Fibroblast of villous mesenchyme (primary cell): ENCODE measurements around the gene B4GALNT4. TPM values are rescaled to one million over a fixed set of nuclear protein-coding genes. Genes with fewer than 3 reads are reported as not detected.

Source experiments
- DNase-seq: peaks from one replicate; pipeline ENCODE4 v3.0.0-alpha.2; 2010; ENCODE audit warnings: low read depth
- H3K4me3 ChIP-seq: 2 replicates; pipeline ENCODE4 v1.5.1; 2011; ENCODE audit warnings: low read depth, mild to moderate bottlenecking, low read length
- total RNA-seq: library from RNA; depleted of rRNA; stranded (reverse); fragments of >200 nt; gene quantifications from 2 replicates; pipeline ENCODE4 v1.2.3, GENCODE V29; 2012
- TF ChIP-seq, protein P1 (sequence below): IDR thresholded peaks from 2 replicates; pipeline ENCODE4 v1.5.1; 2012; ENCODE audit warnings: low read depth, mild to moderate bottlenecking, low read length; ENCODE audit not compliant: insufficient read depth

Gene B4GALNT4
- total RNA-seq, 1 donor, result 0.43 TPM

- TF ChIP-seq, protein P1, sequence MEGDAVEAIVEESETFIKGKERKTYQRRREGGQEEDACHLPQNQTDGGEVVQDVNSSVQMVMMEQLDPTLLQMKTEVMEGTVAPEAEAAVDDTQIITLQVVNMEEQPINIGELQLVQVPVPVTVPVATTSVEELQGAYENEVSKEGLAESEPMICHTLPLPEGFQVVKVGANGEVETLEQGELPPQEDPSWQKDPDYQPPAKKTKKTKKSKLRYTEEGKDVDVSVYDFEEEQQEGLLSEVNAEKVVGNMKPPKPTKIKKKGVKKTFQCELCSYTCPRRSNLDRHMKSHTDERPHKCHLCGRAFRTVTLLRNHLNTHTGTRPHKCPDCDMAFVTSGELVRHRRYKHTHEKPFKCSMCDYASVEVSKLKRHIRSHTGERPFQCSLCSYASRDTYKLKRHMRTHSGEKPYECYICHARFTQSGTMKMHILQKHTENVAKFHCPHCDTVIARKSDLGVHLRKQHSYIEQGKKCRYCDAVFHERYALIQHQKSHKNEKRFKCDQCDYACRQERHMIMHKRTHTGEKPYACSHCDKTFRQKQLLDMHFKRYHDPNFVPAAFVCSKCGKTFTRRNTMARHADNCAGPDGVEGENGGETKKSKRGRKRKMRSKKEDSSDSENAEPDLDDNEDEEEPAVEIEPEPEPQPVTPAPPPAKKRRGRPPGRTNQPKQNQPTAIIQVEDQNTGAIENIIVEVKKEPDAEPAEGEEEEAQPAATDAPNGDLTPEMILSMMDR, result no peak
- no peak for DNase-seq
Measured at GRCh38 chr11:376531-377173, 7.4 kb downstream of the B4GALNT4 start.

DNA sequence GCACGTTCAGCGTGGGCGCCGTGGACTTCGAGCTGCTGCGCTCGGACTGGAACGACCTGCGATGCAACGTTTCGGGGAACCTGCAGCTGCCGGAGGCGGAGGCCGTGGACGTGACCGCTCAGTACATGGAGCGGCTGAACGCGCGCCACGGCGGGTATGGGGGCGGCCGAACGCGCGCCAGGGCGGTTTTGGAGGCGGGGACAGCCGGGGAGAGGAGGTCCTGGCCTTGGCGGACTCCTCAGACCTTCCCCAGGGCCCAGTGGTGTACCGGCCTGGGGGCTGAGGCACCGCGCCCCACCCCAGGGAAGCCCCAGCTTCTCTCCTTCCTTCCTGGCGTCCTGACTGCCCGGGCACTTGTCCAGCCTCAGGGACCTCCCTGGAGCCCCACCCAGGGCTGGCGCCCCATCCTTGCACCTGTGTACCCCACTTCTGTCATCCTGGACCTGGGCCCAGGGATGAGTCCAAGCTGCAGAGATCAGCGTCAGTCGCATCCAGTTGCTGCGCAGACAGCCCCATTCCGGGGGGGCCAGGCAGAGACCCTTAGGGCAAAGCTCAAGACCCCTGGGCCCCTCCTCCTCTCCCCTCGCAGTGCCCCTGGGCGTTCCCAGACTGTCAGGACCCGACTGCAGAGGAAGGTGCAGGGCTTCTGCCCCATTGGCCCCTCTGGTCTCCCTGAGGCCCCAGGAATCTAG, 8.0 kb downstream of the B4GALNT4 start:
- TF ChIP-seq, protein P1, result no peak
- no peak overlapping the region for H3K4me3 ChIP-seq
- no peak for DNase-seq

More at GRCh38 chr11:376531-377173, 7.4 kb downstream of the B4GALNT4 start:
- no peak overlapping the region for H3K4me3 ChIP-seq

- no peak overlapping the region for H3K4me3 ChIP-seq
- TF ChIP-seq, protein P1, result no peak
- DNase-seq, result no peak
Measured at GRCh38 chr11:377883-378500, 8.7 kb downstream of the B4GALNT4 start.

DNA sequence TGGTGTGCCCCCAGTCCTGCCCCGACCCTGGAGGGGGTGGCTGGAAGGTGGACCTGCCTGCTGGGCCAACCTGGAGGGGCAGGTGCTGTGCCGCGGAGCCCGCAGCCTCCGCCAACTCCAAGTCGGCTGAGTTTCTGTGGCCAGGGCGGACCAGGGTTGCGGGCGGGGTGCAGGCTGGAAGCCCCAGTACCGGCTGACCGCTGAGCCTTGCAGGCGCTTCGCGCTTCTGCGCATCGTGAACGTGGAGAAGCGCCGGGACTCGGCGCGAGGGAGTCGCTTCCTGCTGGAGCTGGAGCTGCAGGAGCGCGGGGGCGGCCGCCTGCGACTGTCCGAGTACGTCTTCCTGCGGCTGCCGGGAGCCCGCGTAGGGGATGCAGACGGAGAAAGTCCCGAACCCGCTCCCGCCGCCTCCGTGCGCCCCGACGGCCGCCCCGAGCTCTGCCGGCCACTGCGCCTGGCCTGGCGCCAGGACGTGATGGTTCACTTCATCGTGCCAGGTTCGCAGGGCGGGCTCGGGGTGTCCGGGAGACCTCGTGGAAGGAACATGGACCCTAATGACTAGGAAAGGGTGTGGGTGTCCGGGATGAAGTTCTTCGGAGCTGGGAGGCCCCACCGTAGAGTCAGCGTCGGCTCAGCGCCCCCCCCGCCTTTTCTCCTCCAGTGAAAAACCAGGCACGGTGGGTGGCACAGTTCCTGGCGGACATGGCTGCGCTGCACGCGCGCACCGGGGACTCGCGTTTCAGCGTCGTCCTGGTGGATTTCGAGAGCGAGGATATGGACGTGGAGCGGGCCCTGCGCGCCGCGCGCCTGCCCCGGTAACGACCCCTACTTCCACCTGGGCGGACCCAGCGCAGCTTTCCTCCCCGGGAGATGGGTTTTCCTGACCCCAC, 10.2 kb downstream of the B4GALNT4 start:
- H3K4me3 ChIP-seq, result no peak overlapping the region
- no peak for DNase-seq
- TF ChIP-seq, protein P1, result no peak

DNA sequence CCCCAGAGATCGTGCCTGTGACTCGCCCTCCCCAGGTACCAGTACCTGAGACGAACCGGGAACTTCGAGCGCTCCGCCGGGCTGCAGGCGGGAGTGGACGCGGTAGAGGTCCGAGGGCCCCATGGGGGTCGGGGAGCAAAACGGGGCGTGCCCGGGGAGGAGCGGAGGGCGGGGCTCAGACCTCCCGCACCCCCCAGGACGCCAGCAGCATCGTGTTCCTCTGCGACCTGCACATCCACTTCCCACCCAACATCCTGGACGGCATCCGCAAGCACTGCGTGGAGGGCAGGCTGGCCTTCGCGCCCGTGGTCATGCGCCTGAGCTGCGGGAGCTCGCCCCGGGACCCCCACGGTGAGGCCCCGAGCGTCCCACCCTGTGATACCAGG, 10.8 kb downstream of the B4GALNT4 start:
- TF ChIP-seq, protein P1, result no peak
- DNase-seq, result no peak
- no peak overlapping the region for H3K4me3 ChIP-seq

DNA sequence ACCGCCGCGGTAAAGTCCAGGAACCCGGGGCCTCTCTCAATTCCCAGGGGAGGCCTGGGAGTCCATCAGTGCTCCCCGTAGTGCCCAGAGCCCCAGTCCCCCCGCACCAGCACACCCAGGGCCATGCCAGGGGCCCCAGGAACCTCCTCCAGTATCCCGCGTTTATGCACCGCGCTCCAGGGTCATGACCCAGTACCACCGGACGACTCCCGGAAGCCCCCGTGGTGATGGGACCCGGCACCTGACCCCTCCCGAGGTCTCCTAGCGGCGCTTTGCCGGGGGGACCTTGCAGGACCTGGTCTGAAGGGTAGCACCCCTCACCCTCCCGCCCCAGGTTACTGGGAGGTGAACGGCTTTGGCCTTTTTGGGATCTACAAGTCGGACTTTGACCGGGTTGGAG, 11.2 kb downstream of the B4GALNT4 start:
- TF ChIP-seq, protein P1, result no peak
- DNase-seq, result no peak

More for the DNA sequence above, 11.2 kb downstream of the B4GALNT4 start:
- H3K4me3 ChIP-seq, result no peak overlapping the region
